HCT116 (cell line): ENCODE data around the gene ACOXL. TPM values are rescaled to one million over a fixed set of nuclear protein-coding genes. Genes with fewer than 3 reads are reported as not detected.

ENCODE experiments used
- ATAC-seq: fragments of 200-7000 bp; cut with Tn5 transposase; 2 replicates; pipeline ENCODE4 v1.9.1; 2020; ENCODE audit warnings: mild to moderate bottlenecking, moderate library complexity
- BruUV-seq: library from RNA; stranded (reverse); fragments of 400-500 nt; replicated peaks from 2 replicates; lab custom pipeline; 2021; lab: Mats Ljungman, UMichigan
- CTCF ChIA-PET: fragments of 300-600 bp; sonication (Branson Sonifier 250); formaldehyde crosslinking; loops from one replicate; lab custom pipeline; 2021; ENCODE audit warnings: antibody characterized with exemption; lab: Charles Lee
- POLR2A ChIA-PET: fragments of 300-600, 350-600 bp; sonication (Branson Sonifier 250); formaldehyde crosslinking; loops from one replicate; lab custom pipeline; 2021; ENCODE audit warnings: antibody characterized with exemption; lab: Charles Lee
- RAD21 ChIA-PET, 2 experiments: fragments of 300-600 bp; sonication (Branson Sonifier 250); formaldehyde crosslinking; loops; one replicate each; lab custom pipeline; 2023; ENCODE audit warnings: low total read pairs in 2 of 2; ENCODE audit not compliant: uncharacterized antibody in 2 of 2, unreplicated experiment in 2 of 2, low non-redundant PET in 1 of 2; lab: Charles Lee
- DNase-seq: peaks from one replicate; pipeline ENCODE4 v3.0.0-alpha.2; 2010; ENCODE audit warnings: low read depth, low spot score
- H2AFZ ChIP-seq: fragments of 200-600 bp; shearing (Covaris generic), sonication (generic); 2 replicates; pipeline ENCODE4 v1.6.1; 2017; ENCODE audit warnings: low read depth, mixed run types, mixed read lengths, antibody characterized with exemption, low read length; ENCODE audit not compliant: poor library complexity, severe bottlenecking
- H3K27ac ChIP-seq: 2 replicates; pipeline ENCODE4 v1.5.1; 2012; ENCODE audit warnings: low read depth, low read length
- H3K27me3 ChIP-seq: fragments of 200-600 bp; sonication (generic); 2 replicates; pipeline ENCODE4 v1.6.1; 2016; ENCODE audit warnings: mixed run types, low read length, mixed read lengths; ENCODE audit not compliant: insufficient read depth
- H3K36me3 ChIP-seq, 2 experiments: fragments of 200-500 bp in 1 of 2; fragments of 200-600 bp in 1 of 2; sonication (Bioruptor generic) in 1 of 2; sonication (generic) in 1 of 2; 2 replicates each; pipeline versions ENCODE4 v1.5.1 to v1.6.1; 2014 to 2016; ENCODE audit warnings: low read length in 2 of 2, inconsistent platforms in 1 of 2, mixed read lengths in 1 of 2, mixed run types in 1 of 2; ENCODE audit not compliant: insufficient read depth in 2 of 2, control insufficient read depth in 1 of 2
- H3K4me1 ChIP-seq, 2 experiments: fragments of 200-600 bp in 1 of 2; sonication (generic) in 1 of 2; 2 replicates each; pipeline versions ENCODE4 v1.5.1 to v1.6.1; 2012 to 2017; ENCODE audit warnings: low read length in 2 of 2, inconsistent platforms in 1 of 2, mild to moderate bottlenecking in 1 of 2, mixed read lengths in 1 of 2, mixed run types in 1 of 2, moderate library complexity in 1 of 2; ENCODE audit not compliant: insufficient read depth in 2 of 2, control insufficient read depth in 1 of 2
- H3K4me2 ChIP-seq: fragments of 200-600 bp; sonication (generic); 2 replicates; pipeline ENCODE4 v1.6.1; 2017; ENCODE audit warnings: mixed run types, low read length, mixed read lengths
- H3K4me3 ChIP-seq, 2 experiments: fragments of 200-600 bp in 1 of 2; sonication (generic) in 1 of 2; replicated peaks in 1 of 2; 2 replicates each; pipeline ENCODE4 v1.5.1; 2011 to 2016; ENCODE audit warnings: low read length in 2 of 2, control low read depth in 1 of 2, low read depth in 1 of 2, mild to moderate bottlenecking in 1 of 2, mixed read lengths in 1 of 2, mixed run types in 1 of 2
- H3K79me2 ChIP-seq: fragments of 200-600 bp; sonication (generic); 2 replicates; pipeline ENCODE4 v1.6.1; 2017; ENCODE audit warnings: mild to moderate bottlenecking, mixed run types, low read length, moderate library complexity, mixed read lengths; ENCODE audit not compliant: insufficient read depth
- H3K9ac ChIP-seq: fragments of 200-600 bp; sonication (generic); 2 replicates; pipeline ENCODE4 v1.6.1; 2016; ENCODE audit warnings: low read length, mixed read lengths
- H3K9me2 ChIP-seq: fragments of 200-600 bp; sonication (generic), shearing (Covaris generic); 2 replicates; pipeline ENCODE4 v1.6.1; 2017; ENCODE audit warnings: mixed run types, mild to moderate bottlenecking, moderate library complexity; ENCODE audit not compliant: insufficient read depth
- H3K9me3 ChIP-seq, 2 experiments: fragments of 200-500 bp in 1 of 2; fragments of 200-600 bp in 1 of 2; sonication (Bioruptor generic) in 1 of 2; sonication (generic) in 1 of 2; 2 replicates each; pipeline ENCODE4 v1.6.1; 2014 to 2017; ENCODE audit warnings: low read length in 2 of 2, mixed read lengths in 2 of 2, inconsistent platforms in 1 of 2, low read depth in 1 of 2, mild to moderate bottlenecking in 1 of 2, mixed run types in 1 of 2, moderate library complexity in 1 of 2; ENCODE audit not compliant: control insufficient read depth in 1 of 2, insufficient read depth in 1 of 2
- H4K20me1 ChIP-seq: fragments of 200-600 bp; sonication (generic), shearing (Covaris generic); 2 replicates; pipeline ENCODE4 v1.6.1; 2017; ENCODE audit warnings: mixed run types, mild to moderate bottlenecking, moderate library complexity; ENCODE audit not compliant: insufficient read depth
- CBX3 ChIP-seq: IDR thresholded peaks from 2 replicates; pipeline ENCODE4 v1.6.1; 2012; ENCODE audit warnings: low read depth
- CEBPB ChIP-seq: IDR thresholded peaks from 2 replicates; pipeline ENCODE4 v1.6.1; 2012; ENCODE audit warnings: low read depth
- ELF1 ChIP-seq: IDR thresholded peaks from 2 replicates; pipeline ENCODE4 v1.6.1; 2012; ENCODE audit warnings: low read depth, borderline replicate concordance
- EZH2 ChIP-seq: fragments of 200-600 bp; sonication (generic); IDR thresholded peaks from 2 replicates; pipeline ENCODE4 v1.6.1; 2017; ENCODE audit warnings: antibody characterized with exemption, mixed run types
- EZH2phosphoT487 ChIP-seq: fragments of 200-600 bp; IDR thresholded peaks from 2 replicates; pipeline ENCODE4 v1.6.1; 2018; ENCODE audit warnings: antibody characterized with exemption, borderline replicate concordance
- POLR2A ChIP-seq: IDR thresholded peaks from 2 replicates; pipeline ENCODE4 v1.7.0; 2011; ENCODE audit warnings: borderline replicate concordance; ENCODE audit not compliant: insufficient read depth, insufficient read length; ENCODE audit errors: extremely low read depth
- SIN3A ChIP-seq: IDR thresholded peaks from 2 replicates; pipeline ENCODE4 v1.6.1; 2012; ENCODE audit warnings: low read depth
- SP1 ChIP-seq: IDR thresholded peaks from 2 replicates; pipeline ENCODE4 v1.6.1; 2012; ENCODE audit warnings: low read depth
- SRF ChIP-seq: IDR thresholded peaks from 2 replicates; pipeline ENCODE4 v1.6.1; 2012; ENCODE audit warnings: low read depth
- TCF7L2 ChIP-seq: IDR thresholded peaks from 2 replicates; pipeline ENCODE4 v1.7.0; 2011; ENCODE audit warnings: borderline replicate concordance, inconsistent platforms; ENCODE audit not compliant: insufficient read depth, insufficient read length; ENCODE audit errors: extremely low read depth
- YY1 ChIP-seq: IDR thresholded peaks from 2 replicates; pipeline ENCODE4 v1.6.1; 2011; ENCODE audit warnings: low read length, low read depth, moderate library complexity, mild to moderate bottlenecking; ENCODE audit not compliant: insufficient replicate concordance; ENCODE audit errors: extremely low read depth
- ZNF274 ChIP-seq: fragments of 200-500 bp; sonication (Bioruptor generic); IDR thresholded peaks from 2 replicates; pipeline ENCODE4 v1.6.1; 2014; ENCODE audit warnings: mild to moderate bottlenecking, low read depth, low read length, inconsistent platforms
- intact Hi-C: fragments of 100-400 bp; cut with micrococcal nuclease; formaldehyde crosslinking; loops from 2 replicates; pipeline ENCODE4 v1.10.0; 2022
- total RNA-seq: library from RNA; stranded (reverse); gene quantifications from one replicate; pipeline ENCODE4 v1.2.1, GENCODE V29; 2021; ENCODE audit not compliant: unreplicated experiment
- TF ChIP-seq, protein P1 (sequence below), 3 experiments: fragments of 200-600 bp in 1 of 3; sonication (generic) in 1 of 3; IDR thresholded peaks in 2 of 3; conservative IDR thresholded peaks in 1 of 3; 2 replicates each; pipeline ENCODE4 v1.5.1; 2012 to 2017; ENCODE audit warnings: low read depth in 2 of 3, low read length in 2 of 3, antibody characterized with exemption in 1 of 3, borderline replicate concordance in 1 of 3, control low read depth in 1 of 3, mild to moderate bottlenecking in 1 of 3, mixed read lengths in 1 of 3, mixed run types in 1 of 3, moderate library complexity in 1 of 3; ENCODE audit not compliant: insufficient read depth in 1 of 3
- TF ChIP-seq, protein P2 (sequence below): IDR thresholded peaks from 2 replicates; pipeline ENCODE4 v1.6.1; 2012; ENCODE audit warnings: low read depth
- TF ChIP-seq, protein P3 (sequence below): IDR thresholded peaks from 2 replicates; pipeline ENCODE4 v1.6.1; 2012
- TF ChIP-seq, protein P4 (sequence below): IDR thresholded peaks from 2 replicates; pipeline ENCODE4 v1.6.1; 2012

The ACOXL gene
- total RNA-seq, 1 experiment from 2014 or later = 5.5 TPM

DNA sequence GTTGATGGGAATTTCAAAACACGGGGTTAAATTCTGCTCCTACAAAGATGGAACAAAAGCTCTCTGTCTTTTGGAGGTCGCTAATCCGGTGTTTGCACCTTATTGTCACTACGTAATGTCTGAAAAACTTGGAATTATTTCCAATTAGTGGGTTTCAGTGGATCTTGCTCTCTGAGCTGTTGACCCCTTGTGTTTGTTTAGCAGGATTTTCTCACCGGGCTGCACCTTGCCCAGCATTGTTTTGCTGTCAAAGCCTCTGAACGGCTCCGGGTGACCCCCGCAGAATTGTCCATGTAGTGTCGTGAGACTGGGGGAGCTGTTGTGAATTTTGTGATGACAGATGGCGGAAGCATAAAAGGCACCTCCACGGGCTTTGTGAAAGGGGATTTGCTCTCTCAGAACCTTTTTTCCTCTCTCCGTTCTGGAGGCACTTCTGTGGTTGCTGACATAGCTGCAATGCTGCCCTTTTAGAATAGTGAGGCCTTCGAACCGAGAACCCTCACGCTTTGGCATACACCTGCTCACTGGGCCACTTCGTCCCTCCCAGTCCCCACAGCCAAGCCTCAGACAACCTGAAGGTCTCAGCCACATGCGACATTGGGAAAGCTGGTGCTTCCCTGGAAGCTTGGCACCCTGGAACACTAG is 129.4 kb downstream of the ACOXL start:
- Histone ChIP-seq H3K9ac (no peak overlapping the region), H2AFZ (no peak overlapping the region), H3K27me3 (no peaks in the 10 kb centered on the region), H4K20me1 (no peaks in the 10 kb centered on the region), H3K9me3 (no peaks in the 10 kb centered on the region), H3K79me2 (no peaks in the 10 kb centered on the region), H3K4me1 (no peaks in the 10 kb centered on the region; a peak in 1 of 4 replicates), H3K27ac (no peak overlapping the region), H3K9me2 (no peaks in the 10 kb centered on the region), H3K4me2 (no peak overlapping the region), H3K4me3 (no peak overlapping the region), H3K36me3 (no peaks in the 10 kb centered on the region)
- RAD21 ChIA-PET = no interaction called here
- POLR2A ChIA-PET = no interaction called here
- intact Hi-C loops = no loop called here
- BruUV-seq = no TSS peak
- CTCF ChIA-PET = no interaction called here
- DNase-seq (no peak), ATAC-seq (no peak)
- no peak for TF ChIP-seq POLR2A
- TF ChIP-seq, protein P1, sequence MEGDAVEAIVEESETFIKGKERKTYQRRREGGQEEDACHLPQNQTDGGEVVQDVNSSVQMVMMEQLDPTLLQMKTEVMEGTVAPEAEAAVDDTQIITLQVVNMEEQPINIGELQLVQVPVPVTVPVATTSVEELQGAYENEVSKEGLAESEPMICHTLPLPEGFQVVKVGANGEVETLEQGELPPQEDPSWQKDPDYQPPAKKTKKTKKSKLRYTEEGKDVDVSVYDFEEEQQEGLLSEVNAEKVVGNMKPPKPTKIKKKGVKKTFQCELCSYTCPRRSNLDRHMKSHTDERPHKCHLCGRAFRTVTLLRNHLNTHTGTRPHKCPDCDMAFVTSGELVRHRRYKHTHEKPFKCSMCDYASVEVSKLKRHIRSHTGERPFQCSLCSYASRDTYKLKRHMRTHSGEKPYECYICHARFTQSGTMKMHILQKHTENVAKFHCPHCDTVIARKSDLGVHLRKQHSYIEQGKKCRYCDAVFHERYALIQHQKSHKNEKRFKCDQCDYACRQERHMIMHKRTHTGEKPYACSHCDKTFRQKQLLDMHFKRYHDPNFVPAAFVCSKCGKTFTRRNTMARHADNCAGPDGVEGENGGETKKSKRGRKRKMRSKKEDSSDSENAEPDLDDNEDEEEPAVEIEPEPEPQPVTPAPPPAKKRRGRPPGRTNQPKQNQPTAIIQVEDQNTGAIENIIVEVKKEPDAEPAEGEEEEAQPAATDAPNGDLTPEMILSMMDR (IDR thresholded peaks at IDR 0.05 in 2 of 3, conservative IDR thresholded peaks at IDR 0.05 in 1 of 3; ENCODE audit: borderline replicate concordance in 1 of 3, insufficient read depth in 1 of 3, low read depth in 2 of 3, low read length in 2 of 3) = no peak
- no peak for TF ChIP-seq SP1
- no peak for TF ChIP-seq TCF7L2
- no peak for TF ChIP-seq ZNF274
- no peak for TF ChIP-seq CBX3
- no peak for TF ChIP-seq CEBPB
- no peak for TF ChIP-seq YY1
- TF ChIP-seq, protein P2, sequence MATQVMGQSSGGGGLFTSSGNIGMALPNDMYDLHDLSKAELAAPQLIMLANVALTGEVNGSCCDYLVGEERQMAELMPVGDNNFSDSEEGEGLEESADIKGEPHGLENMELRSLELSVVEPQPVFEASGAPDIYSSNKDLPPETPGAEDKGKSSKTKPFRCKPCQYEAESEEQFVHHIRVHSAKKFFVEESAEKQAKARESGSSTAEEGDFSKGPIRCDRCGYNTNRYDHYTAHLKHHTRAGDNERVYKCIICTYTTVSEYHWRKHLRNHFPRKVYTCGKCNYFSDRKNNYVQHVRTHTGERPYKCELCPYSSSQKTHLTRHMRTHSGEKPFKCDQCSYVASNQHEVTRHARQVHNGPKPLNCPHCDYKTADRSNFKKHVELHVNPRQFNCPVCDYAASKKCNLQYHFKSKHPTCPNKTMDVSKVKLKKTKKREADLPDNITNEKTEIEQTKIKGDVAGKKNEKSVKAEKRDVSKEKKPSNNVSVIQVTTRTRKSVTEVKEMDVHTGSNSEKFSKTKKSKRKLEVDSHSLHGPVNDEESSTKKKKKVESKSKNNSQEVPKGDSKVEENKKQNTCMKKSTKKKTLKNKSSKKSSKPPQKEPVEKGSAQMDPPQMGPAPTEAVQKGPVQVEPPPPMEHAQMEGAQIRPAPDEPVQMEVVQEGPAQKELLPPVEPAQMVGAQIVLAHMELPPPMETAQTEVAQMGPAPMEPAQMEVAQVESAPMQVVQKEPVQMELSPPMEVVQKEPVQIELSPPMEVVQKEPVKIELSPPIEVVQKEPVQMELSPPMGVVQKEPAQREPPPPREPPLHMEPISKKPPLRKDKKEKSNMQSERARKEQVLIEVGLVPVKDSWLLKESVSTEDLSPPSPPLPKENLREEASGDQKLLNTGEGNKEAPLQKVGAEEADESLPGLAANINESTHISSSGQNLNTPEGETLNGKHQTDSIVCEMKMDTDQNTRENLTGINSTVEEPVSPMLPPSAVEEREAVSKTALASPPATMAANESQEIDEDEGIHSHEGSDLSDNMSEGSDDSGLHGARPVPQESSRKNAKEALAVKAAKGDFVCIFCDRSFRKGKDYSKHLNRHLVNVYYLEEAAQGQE = no peak
- no peak for TF ChIP-seq ELF1
- no peak for TF ChIP-seq SRF
- TF ChIP-seq, protein P3, sequence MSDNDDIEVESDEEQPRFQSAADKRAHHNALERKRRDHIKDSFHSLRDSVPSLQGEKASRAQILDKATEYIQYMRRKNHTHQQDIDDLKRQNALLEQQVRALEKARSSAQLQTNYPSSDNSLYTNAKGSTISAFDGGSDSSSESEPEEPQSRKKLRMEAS = no peak
- no peak for TF ChIP-seq EZH2phosphoT487
- TF ChIP-seq, protein P4, sequence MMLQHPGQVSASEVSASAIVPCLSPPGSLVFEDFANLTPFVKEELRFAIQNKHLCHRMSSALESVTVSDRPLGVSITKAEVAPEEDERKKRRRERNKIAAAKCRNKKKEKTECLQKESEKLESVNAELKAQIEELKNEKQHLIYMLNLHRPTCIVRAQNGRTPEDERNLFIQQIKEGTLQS = no peak
- TF ChIP-seq SIN3A = no peak
- TF ChIP-seq EZH2 = no peak
